GM12878 (cell line): Measurements from ENCODE around the gene CITED1. TPM values are rescaled to one million over a fixed set of nuclear protein-coding genes. Genes with fewer than 3 reads are reported as not detected.
"Not testable (repeated sequence)": the region's sequence is repeated elsewhere in the genome, so short reads cannot be mapped to it uniquely, and the experiment has no call there.

Source experiments
- ATAC-seq: fragments of 200-7000 bp; cut with Tn5 transposase; 3 replicates; pipeline ENCODE4 v1.9.1; 2020; ENCODE audit warnings: mild to moderate bottlenecking, moderate library complexity
- BruUV-seq: library from RNA; stranded (reverse); fragments of 400-500 nt; replicated peaks from 2 replicates; lab custom pipeline; 2021; lab: Mats Ljungman, UMichigan
- CTCF ChIA-PET: fragments of 300-600 bp; sonication (Branson Sonifier 250); formaldehyde crosslinking; extraction: SDS; loops from one replicate; lab custom pipeline; 2021; ENCODE audit warnings: inconsistent platforms; lab: Yijun Ruan, JAX
- POLR2A ChIA-PET: fragments of 350-600 bp; formaldehyde crosslinking; extraction: SDS; loops from one replicate; lab custom pipeline; 2021; ENCODE audit warnings: inconsistent platforms; lab: Charles Lee
- RAD21 ChIA-PET: fragments of 300-600 bp; sonication (Branson Sonifier 250); formaldehyde crosslinking; loops from one replicate; lab custom pipeline; 2023; ENCODE audit warnings: antibody characterized with exemption; ENCODE audit not compliant: unreplicated experiment; lab: Charles Lee
- SMC1A ChIA-PET: fragments of 300-600 bp; sonication (Branson Sonifier 250); formaldehyde crosslinking; loops from one replicate; lab custom pipeline; 2023; ENCODE audit not compliant: unreplicated experiment, uncharacterized antibody; lab: Charles Lee
- DNase-seq: peaks from one replicate; pipeline ENCODE4 v3.0.0-alpha.2; 2011; ENCODE audit warnings: low read depth, low spot score
- FAIRE-seq: peaks from 3 replicates; lab custom pipeline; 2011; peaks lifted over from hg19 to GRCh38; lab: Jason Lieb, UNC
- H2AFZ ChIP-seq: 2 replicates; pipeline ENCODE4 v1.6.0; 2011; ENCODE audit warnings: low read depth, low read length, control low read depth; ENCODE audit not compliant: control insufficient read depth
- H3K27ac ChIP-seq: 2 replicates; pipeline ENCODE4 v1.5.1; 2011; ENCODE audit warnings: control low read depth; ENCODE audit not compliant: control insufficient read depth, insufficient read depth
- H3K27me3 ChIP-seq, 2 experiments: replicated peaks in 1 of 2; 2 replicates each; pipeline versions ENCODE4 v1.6.0 to v1.6.1; 2011; ENCODE audit warnings: low read length in 1 of 2; ENCODE audit not compliant: control insufficient read depth in 2 of 2, insufficient read depth in 2 of 2
- H3K36me3 ChIP-seq, 2 experiments: 2 replicates each; pipeline ENCODE4 v1.5.1; 2011; ENCODE audit warnings: low read length in 1 of 2; ENCODE audit not compliant: control insufficient read depth in 2 of 2, insufficient read depth in 2 of 2
- H3K4me1 ChIP-seq: 2 replicates; pipeline ENCODE4 v1.6.1; 2011; ENCODE audit warnings: mild to moderate bottlenecking, low read length, moderate library complexity, mixed read lengths; ENCODE audit not compliant: control insufficient read depth, insufficient read depth
- H3K4me2 ChIP-seq: 2 replicates; pipeline ENCODE4 v1.6.0; 2011; ENCODE audit warnings: control low read depth; ENCODE audit not compliant: control insufficient read depth, insufficient read depth
- H3K4me3 ChIP-seq: fragments of 200-600 bp; sonication (generic); 2 replicates; pipeline ENCODE4 v1.5.1; 2016
- H3K79me2 ChIP-seq: 2 replicates; pipeline ENCODE4 v1.6.0; 2011; ENCODE audit warnings: low read length; ENCODE audit not compliant: control insufficient read depth, insufficient read depth
- H3K9ac ChIP-seq: 2 replicates; pipeline ENCODE4 v1.8.0; 2011; ENCODE audit warnings: low read length, control low read depth, mixed read lengths; ENCODE audit not compliant: control insufficient read depth, insufficient read depth
- H3K9me3 ChIP-seq: replicated peaks from 3 replicates; pipeline ENCODE4 v1.5.1; 2011; ENCODE audit warnings: mild to moderate bottlenecking, low read length; ENCODE audit not compliant: control insufficient read depth, insufficient read depth
- H4K20me1 ChIP-seq: 2 replicates; pipeline ENCODE4 v1.6.0; 2011; ENCODE audit not compliant: control insufficient read depth, insufficient read depth
- BRCA1 ChIP-seq: IDR thresholded peaks from 2 replicates; pipeline ENCODE4 v1.6.1; 2011; ENCODE audit warnings: low read depth, low read length, improper control_type of control experiment
- CBX3 ChIP-seq: fragments of 200-600 bp; sonication (generic); IDR thresholded peaks from 2 replicates; pipeline ENCODE4 v1.6.1; 2016; ENCODE audit warnings: low read depth, borderline replicate concordance
- CHD4 ChIP-seq: fragments of 200-600 bp; sonication (generic); IDR thresholded peaks from 2 replicates; pipeline ENCODE4 v1.6.1; 2016; ENCODE audit warnings: mild to moderate bottlenecking
- ETV6 ChIP-seq, 2 experiments: fragments of 450-650 bp in 1 of 2; IDR thresholded peaks in 1 of 2; conservative IDR thresholded peaks in 1 of 2; 2 replicates each; pipeline ENCODE4 v1.6.1; 2014; ENCODE audit warnings: antibody characterized with exemption in 1 of 2, borderline replicate concordance in 1 of 2, low read depth in 1 of 2, mild to moderate bottlenecking in 1 of 2, moderate library complexity in 1 of 2
- GABPA ChIP-seq: IDR thresholded peaks from 2 replicates; pipeline ENCODE4 v1.6.1; 2014; ENCODE audit warnings: antibody characterized with exemption, low read depth, mild to moderate bottlenecking, inconsistent platforms
- MTA2 ChIP-seq: fragments of 450-650 bp; IDR thresholded peaks from 2 replicates; pipeline ENCODE4 v1.6.1; 2016; ENCODE audit warnings: low read depth, mild to moderate bottlenecking, moderate library complexity
- MTA3 ChIP-seq: IDR thresholded peaks from 2 replicates; pipeline ENCODE4 v1.6.1; 2012; ENCODE audit warnings: low read length, inconsistent platforms, borderline replicate concordance
- NFIC ChIP-seq: IDR thresholded peaks from 2 replicates; pipeline ENCODE4 v1.6.1; 2012; ENCODE audit warnings: low read depth, mild to moderate bottlenecking, inconsistent platforms, low read length, moderate library complexity
- NFXL1 ChIP-seq: fragments of 450-650 bp; IDR thresholded peaks from 2 replicates; pipeline ENCODE4 v1.6.1; 2017; ENCODE audit warnings: antibody characterized with exemption, mild to moderate bottlenecking, borderline replicate concordance
- PAX5 ChIP-seq: IDR thresholded peaks from 2 replicates; pipeline ENCODE4 v1.6.1; 2011; ENCODE audit warnings: low read depth, low read length, borderline replicate concordance
- PML ChIP-seq: IDR thresholded peaks from 2 replicates; pipeline ENCODE4 v1.6.1; 2012; ENCODE audit warnings: low read length, inconsistent platforms
- POLR2AphosphoS5 ChIP-seq: IDR thresholded peaks from 2 replicates; pipeline ENCODE4 v1.6.1; 2011; ENCODE audit warnings: mild to moderate bottlenecking, low read length, inconsistent platforms
- RB1 ChIP-seq: fragments of 450-650 bp; formaldehyde crosslinking; IDR thresholded peaks from 2 replicates; pipeline ENCODE4 v1.6.1; 2017; ENCODE audit warnings: mild to moderate bottlenecking, borderline replicate concordance
- SREBF2 ChIP-seq: IDR thresholded peaks from 2 replicates; pipeline ENCODE4 v1.6.1; 2012; ENCODE audit warnings: mild to moderate bottlenecking, low read length
- SUPT20H ChIP-seq: IDR thresholded peaks from 2 replicates; pipeline ENCODE4 v1.6.1; 2011; ENCODE audit warnings: low read depth, mild to moderate bottlenecking, low read length, moderate library complexity, borderline replicate concordance; ENCODE audit not compliant: control insufficient read depth
- SUZ12 ChIP-seq: fragments of 200-600 bp; sonication (generic); IDR thresholded peaks from one replicate; pipeline ENCODE4 v1.6.1; 2018; ENCODE audit warnings: antibody characterized with exemption, mild to moderate bottlenecking; ENCODE audit not compliant: unreplicated experiment
- TCF7 ChIP-seq: IDR thresholded peaks from 2 replicates; pipeline ENCODE4 v1.6.1; 2014; ENCODE audit warnings: antibody characterized with exemption, borderline replicate concordance
- WRNIP1 ChIP-seq: IDR thresholded peaks from 2 replicates; pipeline ENCODE4 v1.6.1; 2011; ENCODE audit warnings: low read depth, low read length, improper control_type of control experiment, borderline replicate concordance
- ZSCAN29 ChIP-seq: fragments of 450-650 bp; IDR thresholded peaks from 2 replicates; pipeline ENCODE4 v1.6.1; 2017; ENCODE audit warnings: mild to moderate bottlenecking, moderate library complexity
- WGBS: methylation state at CpG from one replicate; pipeline ENCODE4 v1.1.6; 2016; ENCODE audit warnings: low lambda C conversion rate; ENCODE audit not compliant: insufficient replicate concordance, insufficient coverage; ENCODE audit errors: missing lambda C conversion rate; 5-methylcytosine and 5-hydroxymethylcytosine counted together
- in situ Hi-C: fragments of 300-500 bp; cut with MboI; formaldehyde crosslinking; loops from 9 replicates; pipeline ENCODE4 v1.14.3; 2018; ENCODE audit warnings: mixed read lengths
- intact Hi-C: fragments of 100-400 bp; cut with micrococcal nuclease; formaldehyde crosslinking; loops from one replicate; pipeline ENCODE4 v1.14.2; 2022; ENCODE audit not compliant: unreplicated experiment
- polyA plus RNA-seq, 11 experiments: library from polyadenylated mRNA; depleted of rRNA in 4 of 11; unstranded in 6 of 11; stranded (reverse) in 5 of 11; fragments of >200 nt; fragmentation: Nextera tagmentation in 4 of 11; fragmentation: Illumina TruSeq in 1 of 11; extraction: Ambion mirVana in 4 of 11; extraction: Trizol in 1 of 11; gene quantifications; 1 replicate in 1 of 11; 2 replicates in 10 of 11; pipeline versions ENCODE4 v1.2.1 to v1.2.3, GENCODE V29; 2011 to 2016; ENCODE audit warnings: inconsistent platforms in 2 of 11, missing spikeins in 2 of 11, low read depth in 1 of 11
- total RNA-seq, 4 experiments: library from RNA; depleted of rRNA in 3 of 4; stranded (reverse); fragments of >200 nt in 3 of 4; fragmentation: Illumina TruSeq in 1 of 4; extraction: Trizol in 1 of 4; gene quantifications; 2 replicates each; pipeline versions ENCODE4 v1.2.1 to v1.2.3, GENCODE V29; 2013 to 2021

The CITED1 gene
- total and polyA plus RNA-seq, 10 of the 15 experiments (the other 5 are each of a cell fraction or from before 2014, with no cell fraction given) = 0.56 TPM; not detected in 9

DNA sequence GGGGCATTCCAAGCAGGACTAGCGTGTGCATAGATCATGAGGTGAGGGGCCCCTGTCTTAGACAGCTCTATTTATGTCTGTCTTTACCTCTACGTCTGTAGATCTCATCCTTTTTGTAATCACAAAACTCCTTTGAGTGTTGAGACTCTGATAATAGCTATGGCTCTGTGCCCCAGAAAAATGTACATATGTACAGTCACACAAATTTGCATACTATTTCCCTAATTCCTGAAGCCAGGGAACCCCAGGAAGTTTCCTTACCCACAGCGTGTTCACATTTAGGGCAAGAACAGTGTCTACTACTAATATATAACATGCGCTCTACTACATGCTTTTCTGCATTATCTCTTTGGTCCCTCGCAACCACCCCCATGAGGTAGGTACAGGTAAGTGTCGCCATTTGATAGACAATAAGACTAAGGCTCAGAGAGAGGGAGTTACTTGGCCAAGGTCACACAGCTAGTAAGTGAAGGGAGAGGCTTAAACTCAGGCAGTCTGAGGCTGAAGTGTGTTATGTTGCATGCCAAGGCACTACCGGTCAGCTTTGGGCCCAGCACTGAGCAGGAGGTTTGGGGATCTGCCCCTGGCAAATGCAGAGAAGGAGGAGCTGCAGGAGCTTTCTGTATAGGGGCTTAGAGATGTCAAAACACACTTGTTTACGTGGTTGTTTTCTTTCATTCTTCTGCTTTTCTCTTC, 21.0 kb upstream of the CITED1 start (continued):
- no peak for TF ChIP-seq MTA2
- TF ChIP-seq NFXL1 = no peak
- TF ChIP-seq CBX3 = no peak
- TF ChIP-seq MTA3 = no peak
- TF ChIP-seq CHD4 = no peak
- no peak for TF ChIP-seq SREBF2

- H3K79me2 ChIP-seq, H3K4me1 ChIP-seq, DNase-seq, H3K27me3 ChIP-seq, POLR2A ChIA-PET, H3K4me2 ChIP-seq, H3K4me3 ChIP-seq, H4K20me1 ChIP-seq, BruUV-seq, H3K9ac ChIP-seq, H3K9me3 ChIP-seq, H3K36me3 ChIP-seq, H3K27ac ChIP-seq, RAD21 ChIA-PET, CTCF ChIA-PET, FAIRE-seq, intact Hi-C loops, H2AFZ ChIP-seq, SMC1A ChIA-PET, in situ Hi-C loops, ATAC-seq: not testable (repeated sequence)
- WGBS = 74% methylated on average over 8 of the region's 8 CpGs
These were observed 13.9 kb upstream of the CITED1 start for GRCh38 chrX:72319651-72320050.

GRCh38 chrX:72317139-72317538, 11.4 kb upstream of the CITED1 start:
- Histone ChIP-seq H3K27me3 (peaks cover 0 to 4% of the 10 kb centered on the region in 2 experiments; a peak in 1 of 4 replicates), H4K20me1 (peaks cover 3% of the 10 kb centered on the region; the same call in 1 of the 2 replicates), H3K9me3 (no peaks in the 10 kb centered on the region), H3K79me2 (no peaks in the 10 kb centered on the region), H3K4me2 (no peak overlapping the region), H3K27ac (no peak overlapping the region), H3K36me3 (no peaks in the 10 kb centered on the region), H3K4me1 (no peaks in the 10 kb centered on the region), H2AFZ (no peak overlapping the region), H3K9ac (no peak overlapping the region), H3K4me3 (no peak overlapping the region)
- intact Hi-C loops (no loop called here), in situ Hi-C loops (no loop called here)
- POLR2A ChIA-PET = no interaction called here
- 11% methylated on average over 4 of the region's 4 CpGs for WGBS
- no peak for ATAC-seq
- CTCF ChIA-PET = interaction anchor here (1.1 kb wide), 1 partner anchor 22 kb away, joined by 3 read pairs; no protein-coding TSS in a partner anchor
- RAD21 ChIA-PET = no interaction called here
- no peak for DNase-seq
- SMC1A ChIA-PET = no interaction called here
- TF ChIP-seq PML (no peak), ZSCAN29 (no peak), SUZ12 (no peak), WRNIP1 (no peak), RB1 (no peak), SUPT20H (no peak), BRCA1 (no peak), POLR2AphosphoS5 (no peak), PAX5 (no peak), ETV6 (conservative IDR thresholded peaks at IDR 0.05 in 1 of 2, IDR thresholded peaks at IDR 0.05 in 1 of 2; ENCODE audit: borderline replicate concordance in 1 of 2, low read depth in 1 of 2) (no peak), NFIC (no peak), GABPA (no peak), TCF7 (no peak)
- BruUV-seq = no TSS peak
- no peak for FAIRE-seq
